Nephron progenitor cell (in vitro differentiated cells): ENCODE measurements around the gene BUB3.

ENCODE experiments used
- DNase-seq: peaks from one replicate; pipeline ENCODE4 v3.0.0; 2021
- H3K27ac Mint-ChIP-seq: 2 replicates; pipeline ENCODE4 v1.8.0; 2021; ENCODE audit warnings: mild to moderate bottlenecking, moderate library complexity, mixed read lengths
- H3K27me3 Mint-ChIP-seq: 2 replicates; pipeline ENCODE4 v1.8.0; 2021; ENCODE audit warnings: mild to moderate bottlenecking, low read depth, mixed read lengths; ENCODE audit not compliant: poor library complexity
- H3K36me3 Mint-ChIP-seq: 2 replicates; pipeline ENCODE4 v1.8.0; 2021; ENCODE audit warnings: low read depth, mixed read lengths
- H3K4me1 Mint-ChIP-seq: 2 replicates; pipeline ENCODE4 v1.8.0; 2021; ENCODE audit warnings: mixed read lengths
- H3K4me3 Mint-ChIP-seq: 2 replicates; pipeline ENCODE4 v1.8.0; 2021; ENCODE audit warnings: mild to moderate bottlenecking, moderate library complexity, mixed read lengths
- H3K9me3 Mint-ChIP-seq: 2 replicates; pipeline ENCODE4 v1.8.0; 2021; ENCODE audit warnings: mild to moderate bottlenecking, moderate library complexity, mixed read lengths
- TF ChIP-seq, protein P1 (sequence below): fragments of 200-600 bp; sonication (generic); IDR thresholded peaks from 2 replicates; pipeline ENCODE4 v1.5.0; 2021; ENCODE audit warnings: antibody characterized with exemption

BUB3 gene

DNA sequence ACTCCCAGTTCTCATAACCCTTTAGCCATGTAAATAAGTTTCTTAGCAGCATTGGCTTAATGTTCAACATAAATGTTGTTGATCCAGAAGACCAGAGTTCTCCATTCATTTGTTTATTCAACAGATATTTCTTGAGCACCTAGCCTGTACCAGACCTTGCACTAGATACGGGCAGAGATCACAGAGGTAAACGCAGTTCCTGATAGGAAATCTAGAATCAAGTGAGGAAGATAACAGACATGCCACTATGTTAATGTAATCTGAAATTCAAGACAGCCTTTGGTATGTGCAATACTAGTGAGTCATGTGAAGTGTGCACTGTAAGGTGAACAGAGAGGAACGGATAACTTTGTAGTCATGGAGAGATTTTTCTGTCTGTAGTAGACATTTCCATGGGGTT is 3.0 kb downstream of the BUB3 start:
- TF ChIP-seq, protein P1, sequence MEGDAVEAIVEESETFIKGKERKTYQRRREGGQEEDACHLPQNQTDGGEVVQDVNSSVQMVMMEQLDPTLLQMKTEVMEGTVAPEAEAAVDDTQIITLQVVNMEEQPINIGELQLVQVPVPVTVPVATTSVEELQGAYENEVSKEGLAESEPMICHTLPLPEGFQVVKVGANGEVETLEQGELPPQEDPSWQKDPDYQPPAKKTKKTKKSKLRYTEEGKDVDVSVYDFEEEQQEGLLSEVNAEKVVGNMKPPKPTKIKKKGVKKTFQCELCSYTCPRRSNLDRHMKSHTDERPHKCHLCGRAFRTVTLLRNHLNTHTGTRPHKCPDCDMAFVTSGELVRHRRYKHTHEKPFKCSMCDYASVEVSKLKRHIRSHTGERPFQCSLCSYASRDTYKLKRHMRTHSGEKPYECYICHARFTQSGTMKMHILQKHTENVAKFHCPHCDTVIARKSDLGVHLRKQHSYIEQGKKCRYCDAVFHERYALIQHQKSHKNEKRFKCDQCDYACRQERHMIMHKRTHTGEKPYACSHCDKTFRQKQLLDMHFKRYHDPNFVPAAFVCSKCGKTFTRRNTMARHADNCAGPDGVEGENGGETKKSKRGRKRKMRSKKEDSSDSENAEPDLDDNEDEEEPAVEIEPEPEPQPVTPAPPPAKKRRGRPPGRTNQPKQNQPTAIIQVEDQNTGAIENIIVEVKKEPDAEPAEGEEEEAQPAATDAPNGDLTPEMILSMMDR: no peak
- peaks cover 18% of the 10 kb centered on the region for H3K27me3 Mint-ChIP-seq
- H3K9me3 Mint-ChIP-seq: no peaks in the 10 kb centered on the region
- H3K4me3 Mint-ChIP-seq: peak overlapping the region; percentile 11
- DNase-seq: no peak
- peaks cover 61% of the 10 kb centered on the region for H3K36me3 Mint-ChIP-seq
- peak overlapping the region; percentile 10 for H3K27ac Mint-ChIP-seq
- peaks cover 40% of the 10 kb centered on the region for H3K4me1 Mint-ChIP-seq

DNA sequence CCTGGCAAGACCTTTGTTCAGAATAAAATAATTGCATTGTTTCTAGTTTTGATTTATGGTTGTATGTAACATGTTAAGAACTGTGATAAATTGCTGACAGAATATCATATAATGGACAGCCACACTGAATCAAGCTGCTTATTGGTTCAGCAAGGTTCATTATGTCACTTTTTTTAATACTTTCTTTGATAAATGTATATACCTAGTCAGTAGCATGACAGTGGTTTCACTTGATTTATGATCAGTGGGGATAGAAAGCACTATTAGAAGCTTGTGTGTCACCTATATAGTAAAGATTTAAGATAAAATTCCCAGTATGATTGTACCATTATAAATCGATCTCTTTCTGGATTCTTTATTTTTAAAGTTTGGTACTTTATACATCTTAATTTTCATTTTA is 4.5 kb downstream of the BUB3 start:
- TF ChIP-seq, protein P1: no peak
- Mint-ChIP-seq H3K4me3 (no peak overlapping the region), H3K27me3 (peaks cover 3% of the 10 kb centered on the region), H3K36me3 (peaks cover 67% of the 10 kb centered on the region), H3K9me3 (no peaks in the 10 kb centered on the region), H3K27ac (no peak overlapping the region), H3K4me1 (peaks cover 40% of the 10 kb centered on the region)
- DNase-seq: no peak

DNA sequence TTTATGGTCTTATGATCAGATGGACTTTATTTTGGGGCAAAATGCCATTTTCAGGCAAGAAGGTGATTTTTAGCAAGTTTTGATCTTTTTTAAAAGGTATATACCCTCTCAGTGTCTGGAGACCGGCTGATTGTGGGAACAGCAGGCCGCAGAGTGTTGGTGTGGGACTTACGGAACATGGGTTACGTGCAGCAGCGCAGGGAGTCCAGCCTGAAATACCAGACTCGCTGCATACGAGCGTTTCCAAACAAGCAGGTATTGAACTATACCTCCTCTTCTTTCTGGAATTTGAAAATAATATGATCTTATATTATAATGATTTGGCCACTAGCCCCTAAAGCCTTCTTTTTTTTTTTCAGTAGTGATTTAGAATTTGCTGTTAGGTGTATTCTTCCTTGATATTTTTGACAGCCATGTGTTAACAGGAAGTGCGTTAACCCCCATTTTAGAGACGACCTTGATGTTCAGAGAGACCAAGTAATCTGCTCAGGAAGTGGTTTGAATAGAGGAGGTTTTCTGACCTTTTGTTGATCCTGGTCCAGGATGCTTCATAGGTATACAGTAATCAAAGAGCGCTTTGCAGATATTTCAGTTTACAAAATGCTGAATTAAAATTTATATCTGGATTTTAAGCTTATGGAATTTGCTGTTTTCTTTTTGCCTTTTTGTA is 6.2 kb downstream of the BUB3 start:
- Mint-ChIP-seq H3K9me3 (no peaks in the 10 kb centered on the region), H3K4me1 (peaks cover 35% of the 10 kb centered on the region), H3K27me3 (no peaks in the 10 kb centered on the region), H3K36me3 (peaks cover 75% of the 10 kb centered on the region), H3K4me3 (no peak overlapping the region), H3K27ac (no peak overlapping the region)
- TF ChIP-seq, protein P1: no peak
- DNase-seq: no peak

DNA sequence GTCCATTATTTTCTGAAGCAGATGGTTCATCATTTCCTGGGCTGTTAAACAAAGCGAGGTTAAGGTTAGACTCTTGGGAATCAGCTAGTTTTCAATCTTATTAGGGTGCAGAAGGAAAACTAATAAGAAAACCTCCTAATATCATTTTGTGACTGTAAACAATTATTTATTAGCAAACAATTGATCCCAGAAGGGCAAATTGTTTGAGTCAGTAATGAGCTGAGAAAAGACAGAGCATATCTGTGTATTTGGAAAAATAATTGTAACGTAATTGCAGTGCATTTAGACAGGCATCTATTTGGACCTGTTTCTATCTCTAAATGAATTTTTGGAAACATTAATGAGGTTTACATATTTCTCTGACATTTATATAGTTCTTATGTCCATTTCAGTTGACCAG is 10.1 kb downstream of the BUB3 start:
- no peak for DNase-seq
- H3K4me1 Mint-ChIP-seq: no peaks in the 10 kb centered on the region
- H3K27ac Mint-ChIP-seq: no peak overlapping the region
- H3K27me3 Mint-ChIP-seq: no peaks in the 10 kb centered on the region
- no peaks in the 10 kb centered on the region for H3K9me3 Mint-ChIP-seq
- peaks cover 62% of the 10 kb centered on the region for H3K36me3 Mint-ChIP-seq
- H3K4me3 Mint-ChIP-seq: no peak overlapping the region
- TF ChIP-seq, protein P1: no peak

DNA sequence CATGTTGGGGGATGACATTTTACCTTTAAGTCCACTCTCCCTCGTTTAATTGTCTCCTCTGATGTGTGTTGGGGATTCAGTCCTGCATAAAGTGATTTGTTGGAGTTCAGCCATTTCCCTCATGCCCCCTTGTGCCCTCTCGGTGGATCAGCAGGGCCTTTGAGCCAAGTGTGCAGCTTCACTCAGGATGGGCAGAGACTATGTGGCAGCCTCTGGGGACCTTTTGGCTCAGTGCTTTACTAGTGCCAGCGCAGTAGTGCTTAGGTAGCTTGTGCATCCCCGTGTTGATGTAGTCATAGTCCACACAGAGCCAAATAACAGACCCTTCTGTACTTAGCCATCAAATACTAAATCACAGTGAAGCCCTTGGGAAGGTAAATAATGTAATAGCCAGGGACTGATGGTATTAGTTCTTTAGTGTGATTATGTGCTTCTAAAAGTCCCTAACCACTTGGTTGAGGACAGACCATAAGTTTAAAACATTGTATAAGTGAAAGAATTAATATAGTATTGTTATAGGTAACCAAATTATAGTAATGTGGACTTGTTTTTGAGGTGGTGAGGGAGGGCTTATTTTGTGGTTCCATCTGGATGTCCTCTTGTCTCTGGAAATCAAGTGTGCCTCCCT is 11.4 kb downstream of the BUB3 start:
- no peaks in the 10 kb centered on the region for H3K27me3 Mint-ChIP-seq
- no peaks in the 10 kb centered on the region for H3K4me1 Mint-ChIP-seq
- H3K27ac Mint-ChIP-seq: peak overlapping the region; percentile 70
- H3K9me3 Mint-ChIP-seq: no peaks in the 10 kb centered on the region
- DNase-seq: no peak
- TF ChIP-seq, protein P1: no peak
- peaks cover 59% of the 10 kb centered on the region for H3K36me3 Mint-ChIP-seq
- H3K4me3 Mint-ChIP-seq: no peak overlapping the region

DNA sequence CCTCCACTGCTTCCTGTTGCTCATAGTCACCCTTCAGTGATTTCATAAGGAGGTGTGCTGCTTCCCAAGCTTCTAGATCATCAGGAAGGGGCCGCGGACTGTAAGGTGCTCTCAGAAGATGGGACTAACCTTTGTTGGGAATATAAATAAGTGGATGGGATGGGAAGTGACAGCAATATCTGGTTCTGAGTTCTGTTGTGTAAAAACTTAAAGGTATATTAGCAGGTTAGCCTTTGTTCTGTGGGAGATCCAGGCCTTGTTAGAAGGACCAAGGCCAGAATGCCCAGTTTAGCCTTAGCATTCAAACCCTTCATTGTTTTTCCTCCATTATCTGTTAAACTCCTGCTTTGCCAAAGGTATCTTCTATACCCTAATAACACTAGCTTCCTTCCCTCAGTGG is 12.4 kb downstream of the BUB3 start:
- H3K4me3 Mint-ChIP-seq: no peak overlapping the region
- no peak for DNase-seq
- no peaks in the 10 kb centered on the region for H3K27me3 Mint-ChIP-seq
- no peaks in the 10 kb centered on the region for H3K4me1 Mint-ChIP-seq
- H3K27ac Mint-ChIP-seq: no peak overlapping the region
- no peaks in the 10 kb centered on the region for H3K9me3 Mint-ChIP-seq
- TF ChIP-seq, protein P1: no peak
- H3K36me3 Mint-ChIP-seq: peaks cover 56% of the 10 kb centered on the region
